GM12891 (cell line): ENCODE results near the gene CNBP.

Experiments used
- PAX5 ChIP-seq: IDR thresholded peaks from 2 replicates; pipeline ENCODE4 v1.6.1; 2011; ENCODE audit warnings: low read length, moderate library complexity, mild to moderate bottlenecking; ENCODE audit not compliant: insufficient read depth, severe bottlenecking
- POLR2A ChIP-seq: IDR thresholded peaks from 2 replicates; pipeline ENCODE4 v1.6.1; 2011; ENCODE audit warnings: low read depth, low read length, control low read depth
- POLR2AphosphoS5 ChIP-seq: IDR thresholded peaks from 2 replicates; pipeline ENCODE4 v1.6.1; 2011; ENCODE audit warnings: low read depth, low read length, control low read depth
- POU2F2 ChIP-seq: IDR thresholded peaks from 2 replicates; pipeline ENCODE4 v1.6.1; 2011; ENCODE audit warnings: low read depth, mild to moderate bottlenecking, control low read depth, low read length, moderate library complexity
- SPI1 ChIP-seq: IDR thresholded peaks from 2 replicates; pipeline ENCODE4 v1.6.1; 2011; ENCODE audit warnings: low read depth, low read length, control low read depth
- TAF1 ChIP-seq: IDR thresholded peaks from 2 replicates; pipeline ENCODE4 v1.6.1; 2011; ENCODE audit warnings: low read depth, low read length, control low read depth

- TF ChIP-seq POLR2A (no peak), SPI1 (no peak), POLR2AphosphoS5 (no peak), TAF1 (no peak), PAX5 (no peak), POU2F2 (no peak)
These were observed 15.7 kb upstream of the CNBP start for GRCh38 chr3:129199366-129199765.
